CD4-positive, alpha-beta T cell treated with Interferon alpha-2 for 1 hour (primary cell): ENCODE results near the gene DCAF11.

ENCODE experiments used
- DNase-seq, 2 donors: peaks; one replicate each; pipeline ENCODE4 v3.0.0-alpha.2; 2020 to 2022

DCAF11 gene

GRCh38 chr14:24141097-24141880 is 26.7 kb downstream of the DCAF11 start, which contains the start of gene EMC9:
EMC9 (minus strand) TSS chr14:24141591; CDS start chr14:24141304, 287 bp downstream.
- DNase-seq: peak; percentile 99 to 100

- DNase-seq: no peak
Measured at GRCh38 chr14:24143511-24143910, 28.9 kb downstream of the DCAF11 start.

GRCh38 chr14:24144451-24144850 is 29.9 kb downstream of the DCAF11 start:
- DNase-seq: no peak

GRCh38 chr14:24145219-24145618 is 30.6 kb downstream of the DCAF11 start:
- DNase-seq: no peak

- DNase-seq: no peak
Measured at GRCh38 chr14:24145690-24146452, 31.3 kb downstream of the DCAF11 start.

GRCh38 chr14:24146453-24146977 is 31.9 kb downstream of the DCAF11 start, which contains the start of gene PSME2:
PSME2 (minus strand) TSS chr14:24146610; CDS start chr14:24146581, 29 bp downstream.
- DNase-seq: peak; percentile 91 to 92

GRCh38 chr14:24146978-24147760 is 32.6 kb downstream of the DCAF11 start, which contains the start of gene RNF31:
RNF31 (plus strand) TSS chr14:24147498; CDS start chr14:24147699, 201 bp downstream.
- DNase-seq: peak; percentile 97 to 98

- no peak for DNase-seq
Measured at GRCh38 chr14:24147761-24148428, 33.3 kb downstream of the DCAF11 start.

- DNase-seq: no peak
Measured at GRCh38 chr14:24149302-24149969, 34.9 kb downstream of the DCAF11 start.

- DNase-seq: no peak
Measured at GRCh38 chr14:24150061-24150460, 35.5 kb downstream of the DCAF11 start.

- no peak for DNase-seq
Measured at GRCh38 chr14:24150567-24150966, 36.0 kb downstream of the DCAF11 start.

GRCh38 chr14:24150993-24151392 is 36.4 kb downstream of the DCAF11 start:
- DNase-seq: no peak

- DNase-seq: no peak
Measured at GRCh38 chr14:24151404-24152080, 37.0 kb downstream of the DCAF11 start.

- DNase-seq: no peak
Measured at GRCh38 chr14:24155100-24155499, 40.5 kb downstream of the DCAF11 start.

- DNase-seq: no peak
Measured at GRCh38 chr14:24156840-24157239, 42.3 kb downstream of the DCAF11 start.

GRCh38 chr14:24157331-24157730 is 42.8 kb downstream of the DCAF11 start:
- DNase-seq: no peak

- DNase-seq: no peak
Measured at GRCh38 chr14:24159777-24160498, 45.4 kb downstream of the DCAF11 start.

- no peak for DNase-seq
Measured at GRCh38 chr14:24160499-24160849, 45.9 kb downstream of the DCAF11 start.

GRCh38 chr14:24160850-24161804 is 46.5 kb downstream of the DCAF11 start, which contains the start of gene IRF9:
IRF9 (plus strand) TSS chr14:24161265; CDS start chr14:24162145, 880 bp downstream.
- peak; percentile 96 to 99 for DNase-seq
